ENCODE data around the gene CFAP100.

CFAP100 gene

DNA sequence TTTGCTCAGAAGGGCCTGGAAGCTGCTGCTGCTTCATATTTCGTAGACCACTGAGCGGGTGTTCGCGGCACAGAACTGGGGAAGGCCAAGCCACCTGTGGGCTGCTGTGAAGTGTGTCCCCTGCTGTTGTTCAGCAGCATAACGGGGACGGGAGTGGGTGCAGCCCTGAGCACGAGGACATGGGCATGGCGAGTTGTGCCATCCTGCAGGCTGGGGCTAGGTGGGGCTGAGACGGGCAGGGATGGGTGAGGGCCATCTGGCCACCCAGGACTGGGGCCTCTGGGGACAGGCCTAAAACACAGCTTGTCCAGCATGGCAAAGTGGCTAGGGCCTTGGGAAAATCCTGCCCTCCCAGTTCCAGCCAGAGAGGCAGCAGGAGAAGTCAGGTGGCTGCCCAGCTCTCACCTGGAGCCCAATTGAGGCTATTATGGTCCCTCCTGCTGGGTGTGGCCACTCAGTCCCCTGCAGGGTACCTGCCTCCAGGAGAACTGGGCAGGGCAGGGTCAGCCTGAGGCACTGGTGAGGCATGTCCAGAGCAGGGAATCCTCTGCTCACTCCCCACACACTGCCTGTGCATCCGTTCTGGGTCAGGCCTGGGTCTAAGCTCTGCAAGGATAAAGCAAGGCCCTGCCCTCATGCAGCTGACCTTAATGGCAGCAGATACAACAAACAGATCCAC is 29.5 kb downstream of the CFAP100 start:
- DNase-seq: no peak

DNA sequence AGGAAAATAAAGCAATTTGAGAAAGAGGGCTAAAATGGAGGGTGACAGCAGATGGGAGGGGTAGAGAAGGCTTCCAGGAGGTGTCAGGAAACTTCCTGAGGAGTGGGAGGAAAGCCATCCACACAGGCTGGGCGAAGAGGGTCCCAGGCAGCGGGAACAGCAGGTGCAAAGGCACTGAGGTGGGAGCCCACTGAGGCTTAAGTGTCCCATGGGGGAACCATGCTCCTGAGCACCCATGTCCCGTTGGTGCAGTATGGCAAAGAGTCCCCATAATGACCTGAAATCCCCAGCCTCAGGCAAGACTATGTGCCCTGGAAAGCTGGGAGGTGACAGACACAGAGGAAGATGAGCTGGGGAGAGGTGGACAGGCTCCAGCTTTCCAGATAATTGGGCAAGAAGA is 30.0 kb downstream of the CFAP100 start:
- DNase-seq: no peak

DNA sequence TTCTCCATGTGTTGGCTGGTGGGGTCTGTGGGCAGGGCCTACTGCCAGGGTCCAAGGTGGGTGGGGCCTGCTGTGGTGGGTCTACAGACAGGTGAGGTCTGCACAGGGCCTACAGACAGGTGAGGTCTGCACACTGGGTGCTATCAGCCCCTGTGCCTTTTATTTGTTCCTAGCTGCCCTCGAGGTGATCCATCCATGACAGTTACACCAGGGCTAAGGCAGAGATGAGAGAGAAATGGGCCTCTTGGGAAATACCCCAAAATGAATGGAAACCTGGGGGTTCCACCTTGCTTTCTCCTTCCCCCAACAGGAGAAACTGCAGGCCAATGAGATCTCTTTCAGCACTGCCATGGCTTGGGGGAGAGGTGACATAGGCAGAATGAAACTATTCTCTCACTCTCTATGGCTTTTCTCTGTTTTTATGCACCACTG is 36.4 kb downstream of the CFAP100 start:
- DNase-seq: no peak

DNA sequence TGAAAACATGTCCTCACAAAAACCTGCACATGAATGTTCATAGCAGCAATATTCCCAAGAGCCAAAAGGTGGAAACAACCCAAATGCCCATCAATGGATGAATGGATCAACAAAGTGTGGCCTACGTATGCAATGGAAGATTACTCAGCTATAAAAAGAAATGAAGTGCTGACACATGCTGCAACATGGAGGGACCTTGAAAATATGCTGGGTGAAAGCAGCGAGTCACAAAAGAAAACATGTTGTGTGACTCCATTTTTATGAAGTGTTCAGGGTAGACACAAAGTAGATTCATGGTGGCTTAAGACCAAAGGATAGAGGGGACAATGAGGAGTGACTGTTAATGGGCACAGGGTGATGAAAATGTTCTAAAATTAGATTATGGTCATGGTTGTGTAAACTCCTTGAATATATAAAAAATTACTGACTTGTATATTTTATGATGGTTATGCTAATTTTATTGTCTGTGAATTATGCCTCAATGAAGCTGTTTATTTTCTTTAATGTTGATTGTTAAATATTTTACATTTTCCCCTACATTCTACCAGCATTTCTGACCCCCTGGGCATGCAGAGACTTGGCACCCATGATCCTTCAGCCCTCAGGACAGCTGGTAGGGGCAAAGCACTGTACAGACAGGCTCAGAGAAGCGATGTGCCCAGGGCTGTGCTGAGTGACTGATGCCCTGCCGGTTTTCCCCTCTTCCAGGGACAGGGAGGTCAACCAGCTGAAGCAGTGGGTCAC is 37.8 kb downstream of the CFAP100 start:
- peak; percentile 59 for DNase-seq

DNA sequence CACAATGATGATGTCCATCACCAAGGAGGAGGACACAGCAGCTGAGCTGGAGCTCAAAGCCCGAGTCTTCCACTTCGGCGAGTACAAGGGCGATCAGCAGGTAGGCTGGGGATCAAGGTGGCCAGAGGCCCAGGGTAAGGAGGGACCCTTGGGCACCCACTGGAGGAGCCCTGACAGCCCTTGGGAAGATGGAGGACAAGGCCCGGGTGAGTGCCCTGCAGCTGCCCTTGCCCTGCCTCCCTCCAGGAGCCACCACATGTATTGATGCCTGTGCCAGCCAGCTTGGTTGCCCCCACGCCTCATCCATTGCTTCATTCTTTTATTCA is 38.4 kb downstream of the CFAP100 start:
- DNase-seq: no peak

DNA sequence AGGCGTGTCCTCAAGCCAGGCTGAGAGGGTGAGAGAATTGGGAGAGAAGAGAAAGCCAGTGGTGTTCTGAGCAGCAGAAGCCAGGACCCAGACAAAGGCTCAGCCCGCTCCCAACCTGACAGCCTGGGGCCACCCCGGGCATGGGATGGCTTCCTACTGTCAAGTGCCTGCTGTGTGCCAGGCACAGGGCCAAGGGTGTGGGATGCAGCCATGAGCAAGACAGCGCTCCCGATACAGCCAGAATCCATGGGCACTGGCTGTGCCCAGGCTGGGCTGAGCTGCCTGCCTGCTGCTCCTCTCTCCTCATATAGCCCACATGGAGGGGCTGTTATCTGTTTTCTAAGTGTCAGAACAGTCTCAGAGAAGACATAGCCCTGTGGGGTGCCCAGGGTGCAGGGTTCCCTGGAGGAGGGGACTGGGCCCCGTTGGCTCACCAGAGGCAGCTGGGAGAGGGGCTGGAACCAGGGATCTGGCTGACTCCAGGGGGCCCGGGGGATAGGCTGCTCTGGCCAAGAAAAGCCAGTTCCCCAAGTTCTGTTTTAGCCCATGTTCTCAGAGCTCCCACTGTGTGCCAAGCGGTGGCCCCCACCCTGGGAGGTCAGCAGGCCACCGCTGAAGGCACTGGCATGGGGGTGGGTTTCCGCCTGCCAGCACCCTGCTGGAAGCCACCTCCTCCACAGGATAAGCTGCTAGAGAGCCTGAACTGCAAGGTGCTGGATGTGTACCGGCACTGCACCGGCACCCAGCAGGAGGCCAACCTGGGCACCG is 39.0 kb downstream of the CFAP100 start:
- DNase-seq: no peak

DNA sequence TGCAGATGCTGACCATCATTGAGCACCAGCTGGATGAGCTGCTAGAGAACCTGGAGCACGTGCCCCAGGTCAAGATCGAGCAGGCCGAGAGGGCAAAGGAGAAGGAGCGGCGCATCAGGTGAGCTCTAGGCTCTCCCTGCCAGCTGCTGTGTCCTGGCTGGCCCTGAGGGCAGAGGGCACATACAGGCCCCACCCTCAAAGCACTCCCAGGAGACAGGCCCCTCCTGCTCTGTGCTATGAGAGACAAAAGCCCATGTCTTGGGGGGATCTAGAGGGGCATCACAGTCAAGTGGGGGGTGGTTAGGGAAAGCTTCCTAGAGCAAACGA is 39.5 kb downstream of the CFAP100 start:
- no peak for DNase-seq

DNA sequence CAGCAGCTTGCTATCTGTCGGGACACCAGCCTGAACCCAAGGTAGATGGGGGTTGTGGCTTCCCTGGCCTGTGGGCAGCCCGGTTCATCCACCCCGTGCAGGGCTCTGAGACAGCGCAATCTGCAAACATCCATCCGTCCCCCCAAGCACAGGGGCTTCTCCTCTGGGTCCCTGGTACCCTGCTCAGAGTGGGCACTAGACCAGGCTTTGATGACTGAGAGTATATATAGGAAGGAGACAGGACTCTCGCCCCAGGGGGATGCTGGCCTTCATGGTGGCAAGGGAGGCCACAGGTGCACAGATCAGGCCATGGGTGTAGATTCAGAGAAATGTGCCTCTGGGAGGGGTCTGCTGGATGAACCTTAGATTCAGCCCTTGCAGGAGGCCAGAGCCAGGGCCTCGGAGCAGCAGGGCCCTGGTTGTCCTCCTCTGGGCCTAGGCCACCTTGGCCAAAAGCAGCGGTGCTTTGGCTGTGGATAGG is 40.3 kb downstream of the CFAP100 start:
- no peak for DNase-seq

DNA sequence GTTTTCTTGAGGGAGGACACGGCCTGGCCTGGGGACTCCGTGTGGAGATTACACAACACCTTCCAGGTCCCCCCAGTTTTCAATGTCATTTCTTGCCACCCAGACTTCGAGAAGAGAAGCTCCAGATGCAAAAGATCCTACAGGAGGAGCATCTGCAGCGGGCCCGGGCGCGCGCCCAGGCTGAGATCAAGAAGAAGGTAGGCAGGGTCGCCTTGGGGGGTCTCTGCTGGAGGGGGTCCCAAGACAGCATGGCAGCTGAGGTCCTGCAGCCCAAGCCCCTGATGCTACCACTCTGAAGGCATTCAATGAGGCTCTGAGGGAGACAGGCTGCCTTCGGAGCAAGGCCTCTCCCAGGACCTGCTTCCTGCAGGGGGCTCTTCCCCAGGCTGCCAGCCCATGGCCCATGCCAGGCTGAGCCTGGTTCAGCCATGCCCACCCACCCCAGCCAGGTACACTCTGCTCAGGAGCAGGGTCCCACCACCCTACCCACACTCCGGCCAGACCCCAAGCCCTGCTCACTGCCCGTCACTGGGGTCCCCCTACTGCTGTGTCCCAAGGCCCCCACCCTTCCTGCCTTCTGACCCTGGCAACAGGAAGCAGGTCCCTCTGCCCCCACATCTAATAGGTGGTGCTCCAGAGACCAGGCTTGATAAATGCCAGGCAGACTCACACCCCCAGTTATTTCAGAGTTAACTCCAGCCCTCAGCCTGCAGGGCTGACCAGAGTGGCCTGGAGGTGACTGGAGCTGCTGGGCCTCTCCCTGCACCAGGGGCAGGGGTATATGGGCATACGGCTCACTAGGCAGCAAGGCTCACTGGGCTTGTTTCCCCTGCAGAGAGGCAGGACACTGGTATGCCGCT is 41.0 kb downstream of the CFAP100 start:
- DNase-seq: no peak

DNA sequence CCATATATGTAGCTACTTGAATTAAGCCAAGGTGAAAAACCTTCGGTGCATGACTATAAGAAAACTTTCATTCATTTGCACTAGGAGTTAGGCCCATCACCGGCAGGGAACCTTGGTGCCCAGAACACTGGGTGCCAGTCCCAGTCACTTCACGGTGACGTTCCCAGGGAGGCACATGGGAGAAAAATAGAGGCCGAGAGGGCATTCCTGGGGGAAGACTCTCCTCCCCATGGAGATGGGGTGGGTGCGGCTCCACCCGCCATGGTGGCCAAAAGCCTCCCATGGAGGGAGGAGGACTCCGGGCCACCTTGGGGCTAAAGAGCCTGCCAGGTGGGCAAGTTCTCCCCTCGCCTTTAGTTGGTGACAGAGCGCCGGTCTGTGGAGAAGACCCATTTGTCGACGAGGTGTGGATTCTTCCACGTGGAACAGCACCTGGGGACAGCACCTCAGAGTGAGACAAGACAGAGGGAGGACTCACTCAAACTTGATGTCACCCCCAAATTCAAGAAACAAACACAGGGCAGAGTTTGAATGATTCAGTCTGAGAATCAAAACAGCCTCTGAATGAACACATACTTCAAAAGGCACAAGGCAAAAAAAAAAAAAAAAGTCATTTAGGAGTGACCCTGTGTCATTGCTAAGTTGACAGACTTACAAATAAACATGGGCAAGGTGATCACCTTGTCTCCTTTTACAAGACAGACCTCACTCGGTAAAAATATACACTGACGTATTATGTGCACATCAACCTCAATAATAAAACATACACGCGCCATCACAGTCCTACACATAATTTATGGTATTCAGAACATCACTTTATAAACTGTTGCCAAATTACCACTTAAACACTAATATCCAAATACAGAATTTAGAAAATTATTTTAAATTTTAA is 42.4 kb downstream of the CFAP100 start:
- DNase-seq: no peak

DNA sequence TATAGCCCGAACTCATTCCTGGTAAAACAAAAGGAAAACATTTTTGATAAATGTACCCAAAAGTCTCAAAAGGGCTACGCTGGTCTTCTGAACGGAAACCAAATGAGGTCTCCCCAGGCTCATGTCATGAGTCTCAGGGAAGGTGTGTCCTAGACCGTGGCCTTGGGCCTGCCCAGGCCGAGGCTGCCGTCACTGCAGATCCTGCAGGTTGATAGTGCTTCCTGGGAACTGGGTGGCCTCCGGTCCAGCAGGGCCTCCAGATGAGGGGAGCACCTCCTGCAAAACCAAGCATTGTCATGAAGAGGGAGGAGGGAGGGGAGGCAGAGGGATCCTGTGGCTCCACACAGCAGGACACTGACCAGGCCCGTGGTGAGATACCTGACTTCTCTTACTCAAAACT is 43.5 kb downstream of the CFAP100 start:
- no peak for DNase-seq

DNA sequence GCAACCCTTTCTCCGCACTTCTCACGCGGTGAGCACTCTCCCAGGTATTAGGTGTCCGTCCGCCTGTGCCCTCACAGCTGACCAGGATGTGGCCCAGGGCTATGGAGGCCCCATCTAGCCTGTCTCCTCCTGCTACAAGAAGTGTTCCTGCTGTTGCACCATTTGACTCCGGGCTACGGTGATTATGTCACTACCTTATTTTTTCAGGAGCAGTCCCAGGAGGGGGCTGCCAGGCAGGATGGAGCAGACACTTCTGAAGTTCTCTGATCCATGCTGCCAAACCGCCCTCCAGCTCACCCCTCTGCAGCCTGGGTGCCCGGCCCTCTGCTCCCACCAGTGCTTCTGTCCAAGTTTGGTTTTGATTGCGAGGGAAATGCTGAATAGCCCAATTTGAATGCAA is 44.0 kb downstream of the CFAP100 start:
- DNase-seq: no peak

DNA sequence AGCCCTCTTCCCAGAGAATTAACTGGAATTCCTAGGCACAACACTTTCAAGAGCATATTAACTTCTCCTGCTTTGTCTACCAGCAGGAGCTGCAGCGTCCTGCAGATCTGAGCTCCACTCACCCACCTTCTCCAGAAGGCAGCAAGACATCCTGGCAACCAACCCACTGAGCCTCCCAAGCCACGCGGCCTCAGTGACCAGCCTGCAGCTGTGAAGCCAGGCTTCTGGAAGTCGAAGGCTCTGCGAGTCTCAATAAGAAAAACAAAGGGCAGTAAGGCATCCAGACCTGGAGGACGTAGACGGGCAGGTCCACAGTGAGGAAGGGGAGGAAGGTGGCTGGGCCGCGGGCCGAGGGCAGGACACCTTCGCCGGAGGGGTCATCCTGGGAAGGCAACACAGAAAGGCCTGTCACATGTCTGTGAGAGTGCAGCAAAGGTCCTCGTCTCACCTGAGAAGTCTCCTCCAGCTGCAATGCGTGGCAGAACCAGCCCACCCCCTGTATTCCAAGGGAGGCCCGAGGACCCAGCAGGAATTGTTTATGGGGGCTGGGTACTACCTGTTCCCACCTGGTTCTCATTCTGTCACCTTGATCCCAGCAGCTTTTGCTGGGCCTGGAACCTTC is 44.7 kb downstream of the CFAP100 start:
- no peak for DNase-seq

DNA sequence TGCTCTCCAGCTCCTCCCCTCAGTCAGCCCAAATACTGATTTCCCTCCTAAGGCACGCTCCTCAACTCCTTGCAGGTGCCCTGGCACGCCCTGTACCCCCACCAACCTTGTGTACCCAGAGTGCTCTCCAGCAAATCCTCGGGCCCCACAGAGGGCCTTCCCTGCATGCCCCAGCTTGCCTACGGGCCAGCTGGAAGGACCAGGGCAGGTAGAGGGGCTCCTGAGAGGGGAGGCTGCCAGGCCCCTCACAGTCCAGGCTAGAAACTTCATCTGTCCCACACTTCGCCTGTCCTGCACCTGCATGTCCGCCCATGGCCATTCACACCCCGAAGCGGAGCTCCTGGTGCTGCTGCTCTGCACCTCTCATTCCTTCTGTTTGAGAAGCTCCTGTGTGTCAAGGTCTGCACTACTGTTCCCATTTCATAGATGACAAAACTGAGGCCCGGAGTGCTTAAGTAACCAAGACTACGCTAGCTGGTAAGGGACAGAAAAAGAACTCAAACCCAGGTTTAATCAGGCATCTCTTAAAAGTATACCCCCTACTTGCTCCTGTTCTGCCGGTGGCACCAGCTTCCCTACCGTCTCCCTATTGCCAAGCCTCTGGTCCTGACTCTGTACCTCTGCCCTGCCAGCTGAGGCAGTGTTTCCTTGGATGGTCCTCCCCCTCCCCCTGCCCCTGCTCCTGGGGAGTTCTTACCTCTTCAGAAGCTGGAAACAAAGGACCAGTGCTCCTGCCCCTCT is 45.4 kb downstream of the CFAP100 start:
- no peak for DNase-seq

DNA sequence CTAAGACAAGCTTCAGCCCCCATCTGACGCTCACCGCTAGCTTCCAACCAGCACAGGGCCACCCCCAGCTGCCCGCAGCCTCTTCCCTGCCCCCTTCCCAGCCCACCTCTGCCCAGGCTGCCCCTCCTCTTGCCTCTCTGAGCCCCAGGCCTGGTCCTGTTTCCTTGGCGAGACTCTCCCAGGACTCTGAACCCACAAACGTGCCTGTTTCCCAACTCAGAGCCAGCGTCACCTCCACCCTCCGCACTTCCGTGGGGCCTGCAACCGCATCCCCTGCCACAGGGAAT is 45.9 kb downstream of the CFAP100 start:
- DNase-seq: no peak

DNA sequence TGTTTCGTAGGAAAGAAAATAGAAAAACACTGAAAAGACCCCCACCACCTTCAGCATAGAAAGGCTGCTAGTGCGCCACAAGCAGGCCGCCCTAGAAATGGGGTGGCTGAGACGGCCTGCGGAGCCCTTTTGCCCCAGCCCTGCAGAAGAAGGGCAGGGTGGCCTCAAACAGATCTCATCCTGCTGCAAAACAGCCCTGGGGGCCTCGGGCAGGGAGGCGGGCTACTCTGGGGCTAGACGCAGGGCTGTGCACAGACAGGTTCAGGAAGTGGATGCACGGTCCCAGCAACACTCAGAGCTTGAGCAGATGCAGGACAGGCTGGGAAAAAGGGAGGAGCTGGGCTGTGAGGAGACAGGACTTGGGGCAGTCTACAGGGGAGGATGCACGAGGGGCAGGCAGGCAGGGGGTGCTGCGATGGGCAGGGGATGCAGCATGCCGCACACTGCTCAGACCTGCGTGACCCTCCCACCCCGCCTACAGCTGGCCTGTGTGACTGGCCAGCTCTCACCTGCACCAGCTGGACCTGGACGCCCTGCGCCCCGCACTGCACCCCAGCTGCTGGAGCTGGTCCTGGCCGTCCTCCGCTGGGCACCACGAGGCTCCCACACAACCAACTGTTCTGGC is 46.7 kb downstream of the CFAP100 start:
- DNase-seq: no peak

DNA sequence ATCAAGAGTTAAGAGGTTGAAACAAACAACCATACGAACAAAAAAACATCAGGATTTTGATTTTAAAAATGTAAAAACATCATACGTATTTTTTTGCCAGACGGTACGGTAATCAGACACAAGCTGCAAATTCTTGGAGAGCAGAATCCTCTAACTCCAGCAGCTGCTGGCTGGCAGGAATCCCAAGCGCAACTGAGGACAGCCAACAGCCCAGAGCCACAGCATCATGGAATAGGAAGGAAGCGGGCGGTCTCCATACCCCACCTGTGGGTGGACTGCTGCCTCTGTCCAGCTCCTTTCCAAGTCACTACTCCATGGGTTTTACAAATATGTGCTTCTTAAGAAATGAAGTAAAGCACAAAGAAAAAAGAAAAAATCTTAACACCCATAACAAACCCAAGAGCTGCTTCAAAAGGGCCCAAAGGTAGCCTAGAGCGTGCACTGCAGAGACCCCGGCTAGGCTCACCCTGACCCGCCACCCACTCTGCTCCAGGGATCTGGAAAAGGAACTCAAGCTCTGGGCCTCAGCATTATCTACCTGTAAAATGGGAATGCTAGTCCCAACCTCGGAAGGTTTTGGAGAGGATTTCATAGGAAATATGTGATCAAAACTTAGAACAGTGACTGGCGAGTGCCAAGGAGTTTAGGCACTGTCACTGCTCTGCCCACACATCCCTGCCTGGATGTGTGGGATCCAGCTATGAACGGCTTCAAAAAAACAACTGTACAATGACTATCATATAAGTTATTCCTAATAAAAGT is 47.6 kb downstream of the CFAP100 start:
- DNase-seq: no peak

DNA sequence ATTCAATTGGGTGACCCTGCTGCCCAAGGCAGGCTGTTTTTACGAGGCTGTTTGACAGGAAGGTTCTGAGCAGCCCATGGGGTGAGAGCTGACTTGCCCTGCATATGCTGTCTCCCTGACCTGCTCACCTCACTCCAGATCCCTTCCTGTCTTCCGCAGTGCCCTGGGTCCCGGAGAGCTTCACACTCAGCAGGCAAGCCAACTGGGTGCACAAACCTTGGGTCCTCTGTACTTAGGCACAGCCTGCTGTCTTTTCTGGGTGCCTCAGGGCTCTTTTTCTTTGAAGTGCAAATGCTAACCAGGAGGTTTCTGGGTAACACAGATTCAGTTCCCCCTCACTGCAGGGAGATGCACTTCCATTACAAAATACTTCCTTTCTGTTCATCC is 48.1 kb downstream of the CFAP100 start:
- no peak for DNase-seq

DNA sequence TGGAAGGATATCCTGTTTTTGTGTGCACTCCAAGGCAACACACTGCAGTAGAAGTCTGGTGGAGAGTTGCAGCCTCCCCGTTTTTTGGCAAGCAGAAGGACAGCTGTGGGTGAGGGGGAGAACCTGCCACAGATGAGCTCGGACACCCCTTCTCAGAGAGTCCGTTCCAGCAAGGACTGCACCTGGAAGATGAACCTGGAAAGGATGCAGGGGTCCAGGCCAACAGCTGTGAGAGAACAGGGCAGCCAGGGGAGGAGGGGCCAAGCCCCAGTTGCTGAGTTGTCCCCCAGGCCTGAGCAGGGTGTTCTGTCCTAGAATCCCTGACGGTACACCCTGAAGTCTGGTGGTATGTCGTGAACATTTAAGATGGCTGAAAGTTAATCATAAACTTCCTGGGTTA is 50.8 kb downstream of the CFAP100 start:
- DNase-seq: no peak

DNA sequence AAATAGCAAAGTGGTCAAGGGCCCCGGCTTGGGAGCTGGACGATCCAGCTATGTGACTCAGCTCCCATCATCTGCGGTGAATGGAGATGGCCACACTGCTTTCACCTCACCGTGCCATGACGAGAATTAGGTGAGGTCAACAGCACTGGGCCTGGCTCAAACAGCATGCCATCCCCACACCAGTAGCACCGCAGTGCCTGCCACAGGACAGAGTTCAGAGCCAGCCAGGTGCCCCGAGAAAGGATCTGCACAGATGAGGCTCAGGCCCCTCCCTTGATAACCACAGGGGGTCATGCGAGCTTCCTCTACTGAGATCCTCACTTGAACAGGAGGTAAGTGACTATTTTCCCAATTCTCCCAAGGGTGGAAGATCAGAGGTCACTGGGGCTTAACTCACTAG is 51.6 kb downstream of the CFAP100 start:
- DNase-seq: no peak

All from fibroblast of skin of right biceps (primary cell).